H1 (cell line): Measurements from ENCODE around the gene SMIM33. TPM values are rescaled to one million over a fixed set of nuclear protein-coding genes. Genes with fewer than 3 reads are reported as not detected.

Experiments
- KDM1A ChIP-seq: fragments of 200-600, 300-600 bp; sonication (generic); IDR thresholded peaks from 2 replicates; pipeline ENCODE4 v1.7.1; 2016; ENCODE audit warnings: mild to moderate bottlenecking, low read length, borderline replicate concordance
- polyA plus RNA-seq, 7 experiments: library from polyadenylated mRNA; depleted of rRNA in 3 of 7; stranded (reverse) in 5 of 7; unstranded in 2 of 7; fragments of >200 nt in 5 of 7; fragments of 200-250 nt in 2 of 7; gene quantifications; 1 replicate in 5 of 7; 2 replicates in 1 of 7; 4 replicates in 1 of 7; pipeline versions ENCODE4 v1.2.1 to v1.2.3, GENCODE V29; 2011 to 2013; ENCODE audit warnings: missing spikeins in 2 of 7, mixed read lengths in 2 of 7
- total RNA-seq: library from RNA; stranded (reverse); fragmentation: NEBNext Ultra II Directional; extraction: Animal tissue kit (Norgen Biotek cat#: 25700); gene quantifications from 2 replicates; pipeline ENCODE4 v1.2.1, GENCODE V29; 2021
- TF ChIP-seq, protein P1 (sequence below): fragments of 300-600 bp; sonication (generic); IDR thresholded peaks from 2 replicates; pipeline ENCODE4 v1.7.1; 2012; ENCODE audit warnings: low read length, moderate library complexity, mild to moderate bottlenecking, inconsistent platforms; ENCODE audit not compliant: insufficient replicate concordance

The SMIM33 gene
- total and polyA plus RNA-seq, 2 of the 8 experiments (the other 6 are each of a cell fraction or from before 2014, with no cell fraction given) = not detected

- TF ChIP-seq, protein P1, sequence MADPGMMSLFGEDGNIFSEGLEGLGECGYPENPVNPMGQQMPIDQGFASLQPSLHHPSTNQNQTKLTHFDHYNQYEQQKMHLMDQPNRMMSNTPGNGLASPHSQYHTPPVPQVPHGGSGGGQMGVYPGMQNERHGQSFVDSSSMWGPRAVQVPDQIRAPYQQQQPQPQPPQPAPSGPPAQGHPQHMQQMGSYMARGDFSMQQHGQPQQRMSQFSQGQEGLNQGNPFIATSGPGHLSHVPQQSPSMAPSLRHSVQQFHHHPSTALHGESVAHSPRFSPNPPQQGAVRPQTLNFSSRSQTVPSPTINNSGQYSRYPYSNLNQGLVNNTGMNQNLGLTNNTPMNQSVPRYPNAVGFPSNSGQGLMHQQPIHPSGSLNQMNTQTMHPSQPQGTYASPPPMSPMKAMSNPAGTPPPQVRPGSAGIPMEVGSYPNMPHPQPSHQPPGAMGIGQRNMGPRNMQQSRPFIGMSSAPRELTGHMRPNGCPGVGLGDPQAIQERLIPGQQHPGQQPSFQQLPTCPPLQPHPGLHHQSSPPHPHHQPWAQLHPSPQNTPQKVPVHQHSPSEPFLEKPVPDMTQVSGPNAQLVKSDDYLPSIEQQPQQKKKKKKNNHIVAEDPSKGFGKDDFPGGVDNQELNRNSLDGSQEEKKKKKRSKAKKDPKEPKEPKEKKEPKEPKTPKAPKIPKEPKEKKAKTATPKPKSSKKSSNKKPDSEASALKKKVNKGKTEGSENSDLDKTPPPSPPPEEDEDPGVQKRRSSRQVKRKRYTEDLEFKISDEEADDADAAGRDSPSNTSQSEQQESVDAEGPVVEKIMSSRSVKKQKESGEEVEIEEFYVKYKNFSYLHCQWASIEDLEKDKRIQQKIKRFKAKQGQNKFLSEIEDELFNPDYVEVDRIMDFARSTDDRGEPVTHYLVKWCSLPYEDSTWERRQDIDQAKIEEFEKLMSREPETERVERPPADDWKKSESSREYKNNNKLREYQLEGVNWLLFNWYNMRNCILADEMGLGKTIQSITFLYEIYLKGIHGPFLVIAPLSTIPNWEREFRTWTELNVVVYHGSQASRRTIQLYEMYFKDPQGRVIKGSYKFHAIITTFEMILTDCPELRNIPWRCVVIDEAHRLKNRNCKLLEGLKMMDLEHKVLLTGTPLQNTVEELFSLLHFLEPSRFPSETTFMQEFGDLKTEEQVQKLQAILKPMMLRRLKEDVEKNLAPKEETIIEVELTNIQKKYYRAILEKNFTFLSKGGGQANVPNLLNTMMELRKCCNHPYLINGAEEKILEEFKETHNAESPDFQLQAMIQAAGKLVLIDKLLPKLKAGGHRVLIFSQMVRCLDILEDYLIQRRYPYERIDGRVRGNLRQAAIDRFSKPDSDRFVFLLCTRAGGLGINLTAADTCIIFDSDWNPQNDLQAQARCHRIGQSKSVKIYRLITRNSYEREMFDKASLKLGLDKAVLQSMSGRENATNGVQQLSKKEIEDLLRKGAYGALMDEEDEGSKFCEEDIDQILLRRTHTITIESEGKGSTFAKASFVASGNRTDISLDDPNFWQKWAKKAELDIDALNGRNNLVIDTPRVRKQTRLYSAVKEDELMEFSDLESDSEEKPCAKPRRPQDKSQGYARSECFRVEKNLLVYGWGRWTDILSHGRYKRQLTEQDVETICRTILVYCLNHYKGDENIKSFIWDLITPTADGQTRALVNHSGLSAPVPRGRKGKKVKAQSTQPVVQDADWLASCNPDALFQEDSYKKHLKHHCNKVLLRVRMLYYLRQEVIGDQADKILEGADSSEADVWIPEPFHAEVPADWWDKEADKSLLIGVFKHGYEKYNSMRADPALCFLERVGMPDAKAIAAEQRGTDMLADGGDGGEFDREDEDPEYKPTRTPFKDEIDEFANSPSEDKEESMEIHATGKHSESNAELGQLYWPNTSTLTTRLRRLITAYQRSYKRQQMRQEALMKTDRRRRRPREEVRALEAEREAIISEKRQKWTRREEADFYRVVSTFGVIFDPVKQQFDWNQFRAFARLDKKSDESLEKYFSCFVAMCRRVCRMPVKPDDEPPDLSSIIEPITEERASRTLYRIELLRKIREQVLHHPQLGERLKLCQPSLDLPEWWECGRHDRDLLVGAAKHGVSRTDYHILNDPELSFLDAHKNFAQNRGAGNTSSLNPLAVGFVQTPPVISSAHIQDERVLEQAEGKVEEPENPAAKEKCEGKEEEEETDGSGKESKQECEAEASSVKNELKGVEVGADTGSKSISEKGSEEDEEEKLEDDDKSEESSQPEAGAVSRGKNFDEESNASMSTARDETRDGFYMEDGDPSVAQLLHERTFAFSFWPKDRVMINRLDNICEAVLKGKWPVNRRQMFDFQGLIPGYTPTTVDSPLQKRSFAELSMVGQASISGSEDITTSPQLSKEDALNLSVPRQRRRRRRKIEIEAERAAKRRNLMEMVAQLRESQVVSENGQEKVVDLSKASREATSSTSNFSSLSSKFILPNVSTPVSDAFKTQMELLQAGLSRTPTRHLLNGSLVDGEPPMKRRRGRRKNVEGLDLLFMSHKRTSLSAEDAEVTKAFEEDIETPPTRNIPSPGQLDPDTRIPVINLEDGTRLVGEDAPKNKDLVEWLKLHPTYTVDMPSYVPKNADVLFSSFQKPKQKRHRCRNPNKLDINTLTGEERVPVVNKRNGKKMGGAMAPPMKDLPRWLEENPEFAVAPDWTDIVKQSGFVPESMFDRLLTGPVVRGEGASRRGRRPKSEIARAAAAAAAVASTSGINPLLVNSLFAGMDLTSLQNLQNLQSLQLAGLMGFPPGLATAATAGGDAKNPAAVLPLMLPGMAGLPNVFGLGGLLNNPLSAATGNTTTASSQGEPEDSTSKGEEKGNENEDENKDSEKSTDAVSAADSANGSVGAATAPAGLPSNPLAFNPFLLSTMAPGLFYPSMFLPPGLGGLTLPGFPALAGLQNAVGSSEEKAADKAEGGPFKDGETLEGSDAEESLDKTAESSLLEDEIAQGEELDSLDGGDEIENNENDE = no peak
- no peak for TF ChIP-seq KDM1A
Observed at GRCh38 chr5:139439013-139439903, 31.5 kb upstream of the SMIM33 start, which contains the start of gene DNAJC18 (continued).
